Globus pallidus (tissue), 1 donor: Measurements from ENCODE around the gene RAI1.

Experiments used
- DNase-seq: peaks from one replicate; pipeline ENCODE4 v3.0.0-alpha.2; 2015; ENCODE audit warnings: low spot score

Gene RAI1

DNA sequence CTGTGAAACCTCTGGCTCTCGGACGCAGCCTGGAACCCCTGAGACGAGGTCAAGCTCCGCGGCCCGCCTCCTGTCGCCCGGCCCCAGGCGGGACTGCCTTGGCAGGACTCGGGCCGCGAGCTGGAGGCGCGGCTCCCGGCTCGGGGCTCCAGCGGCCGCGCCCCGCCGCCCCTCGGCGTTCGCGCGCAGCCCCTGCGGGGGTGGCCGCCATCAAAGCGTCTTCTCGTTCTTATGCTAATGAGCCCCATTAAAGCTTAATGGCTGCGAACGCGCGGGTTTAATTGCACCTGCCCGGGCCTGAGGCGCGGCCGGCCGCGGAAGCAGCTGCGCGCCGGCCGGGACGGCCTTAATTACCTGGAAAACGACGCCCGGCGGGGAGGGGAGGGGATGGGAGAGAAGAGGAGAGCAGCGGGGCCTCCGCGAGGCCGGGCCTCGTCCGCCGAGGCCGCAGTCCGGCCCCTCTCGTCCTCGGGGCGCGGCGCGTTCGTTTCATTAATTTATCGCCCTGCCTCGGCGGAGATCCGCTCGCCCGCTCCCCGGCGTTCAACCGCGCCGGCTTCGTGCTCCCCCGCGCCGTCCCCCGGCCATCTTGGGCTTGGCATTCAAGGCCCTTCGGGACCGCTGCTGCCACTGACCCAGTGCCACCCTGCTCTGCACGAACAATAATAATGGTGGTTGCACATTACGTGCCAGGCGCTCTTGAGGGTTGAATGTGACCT, 19.2 kb downstream of the RAI1 start:
- DNase-seq: no peak

DNA sequence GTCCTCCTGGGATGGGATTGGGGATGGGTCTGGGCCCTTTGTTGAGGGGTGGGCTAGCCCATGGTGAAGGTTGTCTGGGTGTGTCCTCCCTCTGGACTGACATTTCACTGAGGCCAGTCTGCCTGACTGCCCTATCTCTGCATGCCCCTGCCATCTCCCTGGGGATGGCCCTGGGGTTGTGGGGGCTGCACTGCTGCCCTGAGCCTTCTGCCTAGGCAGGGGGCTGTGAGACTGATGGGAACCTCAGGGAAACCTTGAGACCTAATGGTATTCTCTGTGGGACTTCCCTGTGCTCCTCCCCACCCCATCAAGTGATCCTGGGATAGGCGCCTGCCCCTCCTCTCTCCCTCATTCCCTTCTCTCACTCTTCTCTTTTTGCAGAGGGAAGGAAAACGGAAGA, 19.9 kb downstream of the RAI1 start:
- no peak for DNase-seq

DNA sequence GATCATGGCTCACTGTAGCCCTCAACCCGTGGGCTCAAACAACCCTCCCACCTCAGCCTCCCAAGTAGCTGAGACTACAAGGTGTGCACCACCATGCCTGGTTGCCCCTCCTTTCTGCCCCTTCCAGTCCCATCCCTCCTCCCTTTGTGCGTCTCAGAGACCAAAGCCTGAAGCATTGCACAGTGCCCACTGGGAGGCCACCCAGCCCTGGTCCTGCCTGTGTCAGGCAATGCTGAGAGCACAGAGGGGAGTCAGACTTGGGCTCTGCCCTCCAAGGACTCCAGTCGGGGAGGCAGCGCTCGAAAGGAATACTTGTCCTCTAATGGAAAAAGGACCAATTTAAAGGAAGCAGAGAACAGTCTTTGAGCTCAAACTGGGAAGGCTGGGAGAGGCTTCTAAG, 20.4 kb downstream of the RAI1 start:
- DNase-seq: no peak

DNA sequence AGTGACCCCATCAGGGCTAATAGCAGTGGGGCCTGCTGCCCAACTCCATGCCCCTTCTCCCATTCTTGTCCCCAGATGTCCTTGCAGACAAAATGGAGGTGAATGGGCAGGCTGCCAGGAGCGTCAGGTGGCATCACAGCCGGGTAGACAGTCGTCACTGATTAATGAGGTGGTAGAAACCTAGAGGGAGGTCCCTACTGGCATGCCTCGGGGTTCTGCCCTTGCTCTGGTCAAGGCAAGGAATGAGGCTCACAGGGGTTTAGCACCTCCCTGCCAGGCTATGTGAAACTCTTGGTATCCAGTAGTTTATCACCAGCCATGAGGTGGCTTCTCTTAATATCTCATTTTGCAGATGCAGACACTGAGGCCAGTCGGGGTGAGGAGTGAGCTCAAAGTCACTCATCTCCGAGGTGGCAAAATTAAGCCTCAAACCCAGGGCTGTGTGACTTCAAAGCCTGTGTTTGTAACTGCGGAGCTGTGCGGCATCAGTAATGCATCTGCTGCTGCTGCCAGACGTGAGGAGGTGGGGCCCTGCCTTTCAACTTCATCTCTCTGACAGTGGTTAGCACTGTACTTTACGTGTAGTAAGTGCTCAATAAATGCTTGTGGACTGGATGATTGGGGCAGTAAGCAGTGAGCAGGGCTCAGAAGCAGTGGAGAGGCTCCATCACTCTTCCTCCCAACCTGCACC, 21.3 kb downstream of the RAI1 start:
- DNase-seq: no peak

DNA sequence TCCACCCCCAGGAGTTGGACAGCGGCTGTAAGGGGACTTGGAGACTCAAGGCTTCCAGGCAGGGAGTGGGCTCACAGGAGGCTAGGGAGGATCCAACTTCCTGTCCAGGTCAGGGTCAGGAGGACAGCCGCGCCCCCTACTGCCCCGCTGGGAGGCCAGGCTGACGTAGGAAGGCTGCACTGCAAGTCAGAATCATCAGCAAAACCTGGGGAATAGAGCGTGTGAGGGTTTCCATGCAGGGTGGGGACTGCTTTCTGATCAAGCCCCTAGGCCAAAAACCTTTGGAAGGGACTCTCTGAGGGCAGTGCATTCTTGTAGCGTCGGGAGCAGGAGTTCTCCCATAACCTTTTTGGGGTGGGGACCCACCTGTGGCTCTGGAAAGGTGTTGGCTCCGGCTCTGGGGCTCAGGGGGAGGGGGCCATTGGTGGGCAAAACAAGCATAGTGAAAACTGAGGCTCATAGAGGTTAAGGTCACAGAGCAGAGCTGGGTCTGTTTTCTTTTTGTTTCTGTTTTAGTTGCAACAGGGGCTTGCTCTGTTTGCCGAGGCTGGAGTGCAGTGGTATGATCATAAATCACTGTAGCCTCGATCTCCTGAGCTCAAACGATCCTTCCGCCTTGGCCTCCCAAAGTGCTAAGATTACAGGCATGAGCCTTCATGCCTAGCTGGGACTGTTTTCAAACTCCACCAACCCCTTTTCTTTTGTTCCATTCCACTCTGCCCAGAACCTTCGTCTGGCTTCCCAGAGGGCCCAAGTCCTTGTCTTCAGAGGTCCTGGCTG, 22.1 kb downstream of the RAI1 start:
- DNase-seq: no peak

DNA sequence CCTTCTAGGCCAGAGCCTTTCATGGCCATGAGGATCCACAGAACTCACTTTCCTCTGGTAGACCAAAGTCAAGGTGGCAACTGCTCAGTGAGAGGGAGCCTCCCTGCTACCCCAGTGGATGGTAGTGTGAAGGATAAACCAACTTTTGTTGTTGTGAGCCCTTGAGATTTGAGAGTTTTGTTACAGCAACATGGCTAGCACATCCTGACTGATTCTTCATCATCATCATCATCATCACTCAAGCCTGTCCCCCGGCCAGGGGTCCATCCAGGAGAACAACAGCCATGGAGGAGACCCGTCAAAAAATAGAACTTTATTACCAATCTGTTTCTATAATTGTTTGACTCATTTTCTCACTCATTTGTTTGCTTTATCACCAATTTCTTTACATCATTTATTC, 23.7 kb downstream of the RAI1 start:
- no peak for DNase-seq

DNA sequence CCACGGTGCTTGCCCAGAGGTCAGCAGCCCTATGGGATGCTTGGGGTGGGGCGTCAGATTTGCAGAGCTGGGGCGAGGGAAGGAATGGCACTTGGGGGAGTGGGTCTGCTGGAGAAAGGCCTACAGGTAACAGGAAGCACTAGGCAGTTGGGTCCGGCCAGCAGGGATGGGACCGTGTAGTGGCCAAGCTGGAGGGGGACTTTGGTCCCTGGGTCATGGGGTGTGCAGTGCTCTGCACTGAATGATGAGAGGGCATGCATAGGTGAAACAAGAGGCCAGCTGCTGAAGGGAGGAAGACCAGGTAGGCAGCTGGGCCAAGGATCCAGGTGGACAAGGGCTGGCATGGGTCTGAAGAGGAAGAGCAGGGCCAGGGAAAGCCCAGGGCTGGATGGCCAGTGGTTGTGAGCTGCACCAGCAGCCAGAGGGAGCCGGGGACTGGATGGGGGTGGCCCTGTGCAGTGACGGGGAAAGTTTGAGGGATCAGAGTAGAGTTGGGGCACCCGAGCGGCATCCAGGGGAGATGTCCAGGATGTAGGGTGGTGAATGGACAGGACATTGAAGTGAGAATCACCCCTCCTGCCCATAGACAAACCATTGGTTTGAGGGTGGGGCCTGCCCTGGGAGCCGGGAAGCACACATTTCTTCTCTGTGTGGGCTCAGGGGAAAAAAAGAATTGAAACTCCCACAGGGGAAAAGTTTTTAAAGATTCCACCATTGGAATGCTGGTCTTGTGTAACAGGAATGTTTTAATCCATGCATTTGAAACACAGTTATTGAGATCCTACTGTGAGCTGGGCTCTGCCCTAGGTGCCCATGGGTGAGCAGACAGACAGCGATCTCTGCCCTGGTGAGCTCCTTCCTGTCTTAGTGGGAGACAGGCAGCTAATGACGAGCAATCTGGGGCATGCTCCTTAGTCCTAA, 25.1 kb downstream of the RAI1 start:
- DNase-seq: no peak

DNA sequence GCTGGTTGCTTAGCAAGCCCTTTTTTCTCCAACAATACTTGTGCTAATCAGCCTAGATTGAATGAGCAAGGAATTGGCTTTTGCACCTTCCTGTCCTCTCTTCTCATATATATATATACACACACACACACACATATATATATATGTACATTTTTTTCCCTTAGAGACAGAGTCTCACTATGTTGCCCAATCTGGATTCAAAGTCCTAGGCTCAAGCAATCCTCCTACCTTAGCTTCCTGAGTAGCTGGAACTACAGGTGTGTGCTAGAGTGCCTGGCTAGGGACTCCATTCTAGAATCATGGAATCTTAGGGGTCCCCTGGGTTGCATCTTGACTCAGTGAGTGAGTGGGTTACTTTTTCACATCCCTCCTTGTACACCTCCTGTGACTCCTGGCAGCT, 27.0 kb downstream of the RAI1 start:
- no peak for DNase-seq

DNA sequence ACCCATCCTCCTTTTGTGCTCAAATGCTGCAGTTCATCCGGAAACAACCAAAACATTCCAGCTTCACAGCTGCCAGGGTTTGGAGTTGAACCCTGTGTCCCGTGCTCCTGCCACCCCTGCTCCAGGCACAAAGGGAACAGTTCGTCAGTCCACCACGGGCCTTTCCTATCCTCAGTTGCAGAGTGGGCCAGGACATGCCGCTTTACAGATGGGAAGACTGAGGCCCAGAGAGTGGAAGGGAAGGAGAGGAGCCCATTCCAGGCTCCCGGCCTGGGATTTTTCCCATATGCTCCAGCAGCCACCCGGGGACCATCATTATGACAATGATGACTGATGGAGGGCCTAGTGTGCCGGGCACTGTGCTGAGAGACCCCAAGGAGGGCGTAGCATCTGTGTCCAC, 27.6 kb downstream of the RAI1 start:
- no peak for DNase-seq

DNA sequence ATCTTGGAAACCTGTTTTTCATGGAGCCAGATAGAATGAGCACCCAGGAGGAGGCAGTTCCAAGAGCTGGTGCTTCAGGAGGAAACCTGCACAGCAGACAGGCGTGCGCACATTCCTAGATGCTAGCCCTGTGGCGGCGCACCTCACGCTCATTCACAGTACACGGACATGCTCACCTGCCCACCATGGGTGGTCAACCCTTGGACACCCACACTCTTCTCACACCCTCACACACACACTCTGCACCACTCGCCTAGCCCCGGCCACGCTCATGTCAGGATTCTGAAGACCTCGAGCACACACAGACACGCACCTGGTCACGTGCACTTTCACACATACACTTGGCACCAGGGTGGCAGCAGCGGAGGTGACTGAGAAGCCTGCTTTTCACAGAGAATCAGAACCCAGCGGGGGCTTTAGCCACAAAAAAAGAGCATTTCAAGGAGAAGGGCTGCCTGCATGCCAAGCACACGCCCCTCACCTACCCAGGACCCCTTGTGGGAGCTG, 28.6 kb downstream of the RAI1 start:
- DNase-seq: no peak

DNA sequence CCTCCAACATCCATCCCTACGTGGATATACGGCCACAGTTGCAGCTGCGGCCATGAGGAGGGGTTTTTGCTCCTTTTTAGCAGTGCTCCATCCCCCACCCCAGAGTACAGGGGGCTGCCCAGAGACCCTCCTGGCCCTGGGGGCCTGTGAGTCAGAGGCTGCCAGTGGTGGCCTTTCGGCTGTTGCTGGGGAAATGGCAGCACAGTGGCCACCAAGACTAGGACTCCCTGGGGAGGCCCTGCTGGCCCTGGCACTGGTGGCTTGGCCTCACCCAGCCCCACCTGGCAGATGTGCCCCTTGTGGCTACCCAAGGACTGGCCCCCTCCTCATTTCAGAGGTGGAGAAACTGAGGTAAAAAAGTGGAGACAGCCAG, 29.1 kb downstream of the RAI1 start:
- DNase-seq: no peak

DNA sequence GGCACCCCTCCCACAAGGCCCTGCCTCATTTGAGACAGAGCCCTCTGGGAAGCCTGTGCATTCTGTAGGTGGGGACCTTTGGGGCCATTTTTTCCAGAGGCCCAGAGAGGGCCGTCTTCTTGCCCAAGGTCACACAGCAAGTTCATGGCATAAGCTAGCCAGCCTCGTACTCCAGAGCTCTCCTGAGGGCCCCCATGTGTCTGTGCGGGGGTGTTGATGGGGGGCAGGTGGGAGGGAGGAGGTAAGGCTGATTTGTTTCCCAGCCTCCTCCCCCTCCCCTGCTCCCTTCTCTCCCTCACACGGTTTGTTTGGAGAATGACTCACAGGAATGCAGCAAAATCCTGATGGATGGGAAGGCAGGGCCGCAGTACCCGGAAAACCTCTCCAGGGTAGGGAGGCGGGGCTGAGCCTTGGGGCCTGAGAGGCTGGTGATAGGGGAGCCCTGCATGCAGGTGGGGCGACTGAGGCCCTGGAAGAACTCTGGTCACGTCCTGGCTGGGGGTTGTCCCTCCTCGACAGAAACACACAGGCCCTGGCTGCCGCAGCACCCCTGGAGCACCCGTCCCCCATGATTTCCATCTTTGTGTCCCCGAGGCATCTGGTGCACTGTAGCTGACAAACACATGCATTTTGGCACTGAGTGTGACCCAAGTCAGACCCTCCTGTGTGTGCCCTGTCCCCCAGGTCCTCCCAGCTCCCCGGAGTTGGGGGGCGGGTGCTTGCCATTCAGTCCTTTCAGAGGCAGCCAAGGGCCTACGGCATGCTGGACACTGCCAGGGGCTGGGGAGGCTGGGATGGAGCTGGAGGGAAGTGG, 29.7 kb downstream of the RAI1 start:
- no peak for DNase-seq

DNA sequence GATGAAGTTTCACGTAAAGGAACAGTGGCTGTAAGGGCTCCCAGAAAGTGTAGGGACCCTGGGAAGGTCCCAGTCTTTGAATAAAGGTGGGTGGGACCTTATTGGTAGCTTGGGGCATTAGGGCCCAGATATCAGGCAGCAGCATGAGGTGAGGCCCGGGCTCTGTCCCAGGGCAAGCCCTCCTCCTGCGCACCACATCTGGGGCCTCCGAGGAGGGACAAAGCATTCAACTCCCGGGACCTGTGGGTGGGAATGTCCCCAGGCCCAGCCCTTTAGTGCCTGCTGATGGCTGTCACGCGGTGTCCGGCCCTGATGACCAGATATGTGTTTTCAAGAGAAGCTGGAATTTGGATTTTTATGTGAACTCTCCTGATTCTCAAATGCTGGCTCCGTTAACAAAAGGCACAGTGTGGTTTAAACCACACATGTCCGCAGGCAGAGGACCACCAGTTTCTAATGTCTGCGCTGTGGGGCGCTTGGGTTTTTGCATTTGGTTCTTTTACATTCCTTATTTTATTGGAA, 30.4 kb downstream of the RAI1 start:
- DNase-seq: no peak

DNA sequence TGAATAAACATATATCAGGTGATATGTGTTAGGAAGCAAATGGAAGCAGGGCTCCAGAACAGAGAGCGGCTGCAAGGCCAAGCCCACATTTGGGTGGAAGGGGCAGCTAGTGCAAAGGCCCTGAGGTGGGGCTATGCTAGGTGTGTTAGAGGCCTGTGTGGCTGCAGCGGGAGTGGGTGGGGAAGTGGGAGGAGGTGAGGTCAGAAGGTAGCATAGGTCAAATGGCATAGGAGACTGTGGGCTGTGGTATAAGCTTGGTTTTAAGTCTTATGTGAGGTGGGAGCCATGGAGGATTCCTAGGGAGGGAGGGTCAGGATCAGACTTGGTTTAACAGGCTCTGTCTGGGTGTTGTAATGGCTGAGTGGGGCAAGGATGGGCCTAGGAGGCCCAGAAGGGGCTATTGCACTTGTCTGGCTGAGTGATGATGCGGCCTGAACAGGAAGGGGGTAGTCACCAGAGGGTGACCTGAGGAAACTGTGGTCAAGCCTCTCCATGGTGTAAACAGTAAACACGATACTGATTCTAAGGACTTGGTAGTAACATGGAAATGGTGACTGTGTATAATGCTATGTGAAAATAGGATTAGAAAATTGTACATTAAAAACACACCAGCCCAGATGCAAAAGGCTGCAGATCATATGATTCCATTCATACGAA, 31.1 kb downstream of the RAI1 start:
- no peak for DNase-seq

DNA sequence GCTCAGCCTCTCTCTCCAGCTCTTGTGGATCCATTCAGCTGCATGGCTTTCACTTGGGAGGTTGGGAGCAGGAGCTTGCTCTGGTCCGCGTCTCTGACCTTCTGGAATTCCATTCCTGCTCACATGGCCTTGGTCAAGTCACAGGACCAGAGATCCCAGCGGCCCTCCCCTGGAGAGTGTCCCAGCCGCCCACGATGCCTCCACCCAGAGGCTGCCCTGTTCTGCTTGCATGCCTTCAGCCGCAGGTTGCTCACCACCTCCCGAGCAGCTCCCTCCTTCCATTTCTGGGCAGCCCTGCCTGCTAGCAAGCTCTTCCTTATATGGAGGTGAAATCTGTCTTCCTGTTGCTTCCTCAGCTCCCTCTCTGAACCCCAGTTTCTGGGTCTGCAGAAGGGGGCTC, 32.6 kb downstream of the RAI1 start:
- no peak for DNase-seq

DNA sequence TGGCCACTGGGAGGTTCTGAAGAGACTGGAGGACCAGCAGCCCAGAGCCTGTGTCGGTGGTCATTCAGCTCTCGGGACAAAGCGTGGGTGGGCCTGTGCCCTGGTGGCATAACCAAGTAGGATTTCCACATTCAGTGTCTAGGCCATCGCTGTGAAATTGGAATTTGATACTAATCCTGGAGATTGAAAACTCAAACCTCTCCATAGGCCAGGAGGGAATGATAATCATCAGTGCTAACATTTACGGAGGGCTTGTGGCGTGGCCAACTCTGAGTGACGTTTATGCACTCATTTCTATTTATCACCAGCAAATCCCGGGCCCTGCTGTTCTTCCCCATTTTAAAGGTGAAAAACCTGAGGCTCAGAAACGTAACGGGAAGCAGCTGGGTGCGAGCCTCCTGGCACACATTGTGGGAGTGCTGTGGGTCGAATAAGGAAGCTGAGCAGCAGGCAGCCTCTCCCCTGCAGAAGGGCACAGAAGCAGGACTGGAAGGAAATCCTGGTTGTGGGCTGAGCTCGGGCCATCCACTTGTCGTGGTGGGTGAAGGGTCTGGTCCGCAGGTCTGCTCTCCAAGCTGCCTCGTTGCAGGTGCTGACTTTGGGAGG, 33.1 kb downstream of the RAI1 start:
- DNase-seq: no peak

DNA sequence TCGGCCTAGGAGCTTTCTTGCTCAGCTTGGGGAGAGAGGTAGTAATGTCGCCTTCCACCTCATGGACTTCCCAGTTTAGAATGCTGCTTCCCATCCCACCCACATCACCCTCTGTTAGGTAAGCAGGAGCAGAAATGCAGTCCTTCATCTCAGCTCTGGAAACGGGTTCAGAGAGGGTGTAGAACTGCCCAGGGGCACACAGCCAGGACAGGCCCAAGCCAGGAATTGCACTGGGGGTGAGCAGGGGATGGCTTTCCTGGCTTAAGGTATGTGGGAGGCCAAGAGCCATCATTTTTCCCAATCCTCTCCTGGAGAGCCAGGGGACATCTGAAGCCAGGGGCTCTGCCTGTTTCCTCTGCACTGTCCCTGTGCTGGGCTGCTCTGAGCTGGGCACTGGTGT, 33.6 kb downstream of the RAI1 start:
- DNase-seq: no peak

DNA sequence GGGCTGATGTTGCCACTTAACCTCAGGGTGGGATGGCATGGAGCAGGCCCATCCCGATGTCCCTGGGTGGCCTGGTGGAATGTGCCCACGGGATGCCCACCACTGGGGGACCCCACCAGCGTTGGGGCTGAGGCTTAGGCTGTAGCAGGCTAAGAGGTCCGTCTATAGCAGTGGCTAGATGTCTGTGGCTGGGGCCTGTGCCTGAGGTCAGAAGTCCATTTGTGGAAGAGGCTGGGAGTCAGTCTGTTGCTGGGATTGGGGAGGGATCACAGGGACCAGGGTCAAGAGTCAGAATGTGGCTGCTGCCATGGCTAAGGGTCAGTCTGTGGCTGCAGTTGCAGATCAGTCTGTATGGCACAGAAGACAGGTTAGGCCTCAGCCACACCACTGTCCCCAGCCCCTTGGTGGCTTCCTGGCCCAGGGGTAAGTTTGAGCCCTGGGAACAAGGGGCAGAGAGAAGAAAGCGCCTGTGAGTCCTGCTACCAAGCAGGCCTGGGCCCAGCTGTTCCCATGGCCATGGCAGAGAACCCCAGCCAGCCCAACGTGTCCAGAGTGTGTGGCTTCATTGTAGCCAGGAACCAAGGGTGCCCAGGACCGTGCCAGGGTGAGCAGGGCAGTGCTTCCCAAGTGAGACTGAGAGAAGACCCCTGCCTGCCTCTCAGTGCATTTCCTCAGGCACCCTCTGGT, 35.7 kb downstream of the RAI1 start:
- DNase-seq: no peak

DNA sequence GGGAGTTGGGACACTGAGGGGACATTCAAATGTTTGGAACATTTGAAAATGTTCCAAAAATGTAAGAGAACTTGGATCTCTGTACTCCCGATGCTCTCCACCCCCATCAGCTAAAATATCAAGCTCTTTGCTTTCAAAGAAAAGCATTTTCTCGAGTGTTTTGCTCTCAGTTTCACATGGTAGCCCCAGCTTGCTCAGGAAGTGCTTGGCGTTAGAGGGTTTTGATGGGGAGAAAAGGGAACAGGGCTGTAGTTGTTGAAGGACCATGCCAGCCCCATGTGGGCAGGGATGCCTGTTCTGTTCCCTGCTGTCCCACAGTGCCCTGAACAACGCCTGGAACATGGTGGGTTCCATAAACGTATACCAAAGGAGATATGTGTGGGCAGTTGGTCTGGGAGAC, 37.0 kb downstream of the RAI1 start:
- DNase-seq: no peak
